Fibroblast of skin of back (primary cell): Measurements from ENCODE around the gene OAS3.
"Not testable (repeated sequence)": the region's sequence is repeated elsewhere in the genome, so short reads cannot be mapped to it uniquely, and the experiment has no call there.

ENCODE experiments used
- DNase-seq: peaks from one replicate; pipeline ENCODE4 v3.0.0-alpha.2; 2013

Gene OAS3

GRCh38 chr12:112927475-112927874 lies 10.8 kb upstream of the OAS3 start:
- no peak for DNase-seq

- no peak for DNase-seq
These were observed 10.3 kb upstream of the OAS3 start for GRCh38 chr12:112927925-112928324.

- DNase-seq, result no peak
These were observed 9.3 kb upstream of the OAS3 start for GRCh38 chr12:112928978-112929377.

GRCh38 chr12:112929715-112930114 lies 8.6 kb upstream of the OAS3 start:
- DNase-seq, result no peak

- DNase-seq, result no peak
These were observed 7.9 kb upstream of the OAS3 start for GRCh38 chr12:112930350-112930749.

- DNase-seq, result no peak
These were observed 5.7 kb upstream of the OAS3 start for GRCh38 chr12:112932485-112933128.

- DNase-seq, result no peak
These were observed 5.2 kb upstream of the OAS3 start for GRCh38 chr12:112933129-112933505.

GRCh38 chr12:112936264-112936663 lies 2.0 kb upstream of the OAS3 start:
- DNase-seq, result no peak

GRCh38 chr12:112936927-112937326 lies 1.3 kb upstream of the OAS3 start:
- no peak for DNase-seq

GRCh38 chr12:112938751-112939150 lies 477 bp downstream of the OAS3 start:
- no peak for DNase-seq

GRCh38 chr12:112939761-112940381 lies 1.6 kb downstream of the OAS3 start:
- no peak for DNase-seq

- DNase-seq, result no peak
These were observed 3.5 kb downstream of the OAS3 start for GRCh38 chr12:112941528-112942335.

GRCh38 chr12:112942572-112942971 lies 4.3 kb downstream of the OAS3 start:
- no peak for DNase-seq

GRCh38 chr12:112944024-112944690 lies 5.9 kb downstream of the OAS3 start:
- no peak for DNase-seq

GRCh38 chr12:112945515-112945914 lies 7.2 kb downstream of the OAS3 start:
- no peak for DNase-seq

GRCh38 chr12:112946236-112947000 lies 8.1 kb downstream of the OAS3 start:
- DNase-seq, result no peak

- no peak for DNase-seq
These were observed 9.0 kb downstream of the OAS3 start for GRCh38 chr12:112947314-112947713.

- no peak for DNase-seq
These were observed 9.5 kb downstream of the OAS3 start for GRCh38 chr12:112947761-112948160.

GRCh38 chr12:112948806-112949205 lies 10.5 kb downstream of the OAS3 start:
- DNase-seq, result no peak

GRCh38 chr12:112950701-112951100 lies 12.4 kb downstream of the OAS3 start:
- DNase-seq, result no peak

- not testable (repeated sequence) for DNase-seq
These were observed 18.9 kb downstream of the OAS3 start for GRCh38 chr12:112957125-112957524.

- DNase-seq, result no peak
These were observed 22.8 kb downstream of the OAS3 start for GRCh38 chr12:112961074-112961473.
